ENCODE measurements around the gene TNKS1BP1.
"Not testable (repeated sequence)": the region's sequence is repeated elsewhere in the genome, so short reads cannot be mapped to it uniquely, and the experiment has no call there.

The TNKS1BP1 gene

GRCh38 chr11:57324886-57325734 is at the start of gene TNKS1BP1:
TSS of gene TNKS1BP1 (minus strand) at chr11:57324952. CDS start at chr11:57321885, 3,067 bp downstream.
- peak; percentile 79 for DNase-seq (ENCODE audit: low read depth)

- no peak for DNase-seq (ENCODE audit: low read depth)
These were observed 48.4 kb upstream of the TNKS1BP1 start for GRCh38 chr11:57373146-57373545.

GRCh38 chr11:57370941-57371340 is 46.2 kb upstream of the TNKS1BP1 start:
- no peak for DNase-seq (ENCODE audit: low read depth)

- no peak for DNase-seq (ENCODE audit: low read depth)
These were observed 45.5 kb upstream of the TNKS1BP1 start for GRCh38 chr11:57370251-57370650.

GRCh38 chr11:57368845-57369232 is 44.1 kb upstream of the TNKS1BP1 start:
- no peak for DNase-seq (ENCODE audit: low read depth)

GRCh38 chr11:57368106-57368844 is 43.5 kb upstream of the TNKS1BP1 start:
- DNase-seq (ENCODE audit: low read depth): no peak

GRCh38 chr11:57364851-57365660 is 40.3 kb upstream of the TNKS1BP1 start:
- no peak for DNase-seq (ENCODE audit: low read depth)

- DNase-seq (ENCODE audit: low read depth): no peak
These were observed 38.7 kb upstream of the TNKS1BP1 start for GRCh38 chr11:57363131-57364080.

- no peak for DNase-seq (ENCODE audit: low read depth)
These were observed 37.2 kb upstream of the TNKS1BP1 start for GRCh38 chr11:57361926-57362325.

GRCh38 chr11:57361420-57361819 is 36.7 kb upstream of the TNKS1BP1 start:
- DNase-seq (ENCODE audit: low read depth): not testable (repeated sequence)

- no peak for DNase-seq (ENCODE audit: low read depth)
These were observed 36.2 kb upstream of the TNKS1BP1 start for GRCh38 chr11:57360991-57361390.

- no peak for DNase-seq (ENCODE audit: low read depth)
These were observed 35.3 kb upstream of the TNKS1BP1 start for GRCh38 chr11:57359896-57360690.

- DNase-seq (ENCODE audit: low read depth): no peak
These were observed 34.6 kb upstream of the TNKS1BP1 start for GRCh38 chr11:57359396-57359795.

- DNase-seq (ENCODE audit: low read depth): no peak
These were observed 34.2 kb upstream of the TNKS1BP1 start for GRCh38 chr11:57358991-57359390.

GRCh38 chr11:57358543-57358961 is 33.8 kb upstream of the TNKS1BP1 start:
- DNase-seq (ENCODE audit: low read depth): no peak

- no peak for DNase-seq (ENCODE audit: low read depth)
These were observed 33.1 kb upstream of the TNKS1BP1 start for GRCh38 chr11:57357856-57358255.

GRCh38 chr11:57357310-57357709 is 32.6 kb upstream of the TNKS1BP1 start:
- DNase-seq (ENCODE audit: low read depth): no peak

GRCh38 chr11:57356268-57356667 is 31.5 kb upstream of the TNKS1BP1 start:
- no peak for DNase-seq (ENCODE audit: low read depth)

GRCh38 chr11:57354699-57355098 is 29.9 kb upstream of the TNKS1BP1 start:
- DNase-seq (ENCODE audit: low read depth): no peak

- no peak for DNase-seq (ENCODE audit: low read depth)
These were observed 29.1 kb upstream of the TNKS1BP1 start for GRCh38 chr11:57353852-57354251.

Measured in stimulated activated CD8-positive, alpha-beta memory T cell treated with anti-CD3 and anti-CD28 coated beads, Interleukin-15, amount 100 ng/mL, for 1 hour (primary cell).